ENCODE results near the gene NF2. TPM values are rescaled to one million over a fixed set of nuclear protein-coding genes. Genes with fewer than 3 reads are reported as not detected.

Gene NF2
- polyA plus RNA-seq, 2 donors: 7.5 to 8.3 TPM

DNA sequence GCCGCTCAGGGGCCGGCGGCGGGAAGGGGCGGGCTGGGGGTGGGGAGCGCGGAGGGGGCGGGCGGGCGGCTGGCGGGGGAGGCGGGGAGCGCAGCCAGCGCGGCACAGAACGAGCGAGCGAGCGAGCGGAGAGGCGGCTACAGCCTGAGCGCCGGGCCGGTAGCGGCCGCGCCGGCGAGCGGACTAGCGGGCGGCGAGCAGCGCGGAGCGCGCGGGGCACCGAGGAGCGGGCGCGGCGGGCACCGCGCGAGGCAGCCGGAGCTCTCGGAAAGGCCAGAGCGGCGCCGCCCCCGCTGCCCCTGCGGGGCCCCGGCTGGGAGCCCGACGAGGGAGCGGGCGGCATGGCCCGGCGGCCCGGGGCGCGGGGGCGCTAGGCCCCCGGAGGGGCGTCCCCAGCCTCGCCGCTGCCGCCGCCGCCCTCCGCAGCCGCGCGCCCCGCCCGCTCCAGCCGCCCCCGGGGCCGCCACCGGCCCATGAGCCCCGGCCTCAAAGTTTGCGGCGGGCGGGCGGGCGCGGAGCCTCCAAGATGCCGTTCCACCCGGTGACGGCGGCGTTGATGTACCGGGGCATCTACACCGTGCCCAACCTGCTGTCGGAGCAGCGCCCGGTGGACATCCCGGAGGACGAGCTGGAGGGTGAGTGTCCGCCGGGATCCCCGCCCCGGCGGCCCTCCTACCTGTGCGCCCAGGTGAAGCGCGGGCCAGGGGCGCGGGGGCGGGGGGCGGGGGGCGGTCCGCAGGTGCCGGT lies 116.6 kb downstream of the NF2 start, which contains the start of gene CABP7:
Gene CABP7 (plus strand): TSS at position 105 of the 747 bp plus-strand sequence. CDS start 422 bp downstream, at position 527.
- H3K4me3 ChIP-seq (ENCODE audit: low read depth in 1 of 2, low read length in 2 of 2): peak within 1 kb of the TSS in 1 of 2 donors; percentile 35
- no peaks in the 10 kb centered on the region for H3K9me3 ChIP-seq (ENCODE audit: control insufficient read depth in 2 of 2, insufficient read depth in 1 of 2, low read depth in 1 of 2, low read length in 1 of 2)
- 1 to 2% methylated on average over 28 to 115 of the region's 115 CpGs for WGBS, 2 donors
- H3K4me1 ChIP-seq (ENCODE audit: control insufficient read depth in 2 of 2, insufficient read depth in 2 of 2, low read length in 1 of 2): peaks cover 0 to 9% of the 10 kb centered on the region in 2 donors
- no peak within 1 kb of the TSS for H3K27ac ChIP-seq (ENCODE audit: low read depth in 2 of 2, low read length in 1 of 2)
- H3K36me3 ChIP-seq (ENCODE audit: control insufficient read depth in 2 of 2, insufficient read depth in 2 of 2, low read length in 1 of 2): no peaks in the 10 kb centered on the region
- H3K27me3 ChIP-seq (ENCODE audit: control insufficient read depth in 1 of 2, insufficient read depth in 2 of 2, low read length in 2 of 2): peaks cover 0 to 14% of the 10 kb centered on the region in 2 donors

DNA sequence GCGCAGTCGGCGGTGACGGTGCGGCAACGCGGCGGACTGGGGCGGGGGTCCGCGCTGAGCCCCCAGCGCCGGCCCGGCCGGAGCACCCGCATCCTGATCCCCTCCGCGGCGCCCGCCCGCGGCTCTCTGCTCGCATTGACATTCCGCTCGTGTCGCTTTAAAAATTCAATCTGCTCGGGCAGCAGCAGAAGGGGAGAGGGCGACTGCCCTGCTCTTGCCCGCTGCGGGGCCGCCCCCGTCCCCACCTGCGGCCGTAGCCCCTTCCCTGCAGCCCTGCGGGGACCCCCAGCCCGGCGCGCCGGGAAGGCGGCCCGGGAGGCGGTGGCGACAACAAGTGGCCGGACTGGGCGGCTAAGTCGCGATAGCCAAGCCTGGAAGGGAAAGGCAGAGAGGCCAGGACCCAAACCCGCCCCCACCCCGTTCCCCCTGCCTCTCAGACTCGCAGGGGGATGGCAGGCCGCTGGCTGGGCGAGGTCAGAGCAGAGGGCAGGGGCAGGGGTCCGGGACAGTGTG lies 117.4 kb downstream of the NF2 start:
- WGBS, 2 donors: 7 to 11% methylated on average over 36 to 53 of the region's 53 CpGs
- Histone ChIP-seq H3K27ac (ENCODE audit: low read depth in 2 of 2, low read length in 1 of 2) (no peak overlapping the region), H3K4me3 (ENCODE audit: low read depth in 1 of 2, low read length in 2 of 2) (peak overlapping the region in 1 of 2 donors; percentile 35), H3K4me1 (ENCODE audit: control insufficient read depth in 2 of 2, insufficient read depth in 2 of 2, low read length in 1 of 2) (peaks cover 0 to 9% of the 10 kb centered on the region in 2 donors), H3K9me3 (ENCODE audit: control insufficient read depth in 2 of 2, insufficient read depth in 1 of 2, low read depth in 1 of 2, low read length in 1 of 2) (no peaks in the 10 kb centered on the region), H3K36me3 (ENCODE audit: control insufficient read depth in 2 of 2, insufficient read depth in 2 of 2, low read length in 1 of 2) (no peaks in the 10 kb centered on the region), H3K27me3 (ENCODE audit: control insufficient read depth in 1 of 2, insufficient read depth in 2 of 2, low read length in 2 of 2) (peaks cover 0 to 14% of the 10 kb centered on the region in 2 donors)

DNA sequence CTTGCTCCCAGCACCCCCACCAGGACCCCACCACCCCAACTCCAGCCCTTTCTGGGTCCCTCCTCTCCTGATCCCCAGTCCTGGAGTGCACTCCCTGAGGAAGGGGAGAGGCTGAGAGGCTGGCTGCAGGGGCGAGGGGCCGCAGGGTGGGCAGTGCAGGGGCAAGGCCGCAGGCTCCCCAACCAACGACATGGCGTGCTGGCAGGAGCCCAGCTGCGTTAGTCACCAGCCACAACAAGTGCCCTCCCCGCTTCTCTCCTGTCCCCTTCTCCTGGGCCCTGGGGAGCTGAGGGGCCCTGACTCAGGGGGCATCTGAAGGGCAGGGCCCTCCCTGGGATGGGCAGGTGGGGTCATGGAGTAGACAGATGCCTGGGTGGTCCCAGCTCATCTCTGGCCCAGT lies 118.7 kb downstream of the NF2 start:
- H3K36me3 ChIP-seq (ENCODE audit: control insufficient read depth in 2 of 2, insufficient read depth in 2 of 2, low read length in 1 of 2): no peaks in the 10 kb centered on the region
- WGBS, 2 donors: 60 to 72% methylated on average over 7 of the region's 7 CpGs
- H3K27ac ChIP-seq (ENCODE audit: low read depth in 2 of 2, low read length in 1 of 2): no peak overlapping the region
- H3K4me1 ChIP-seq (ENCODE audit: control insufficient read depth in 2 of 2, insufficient read depth in 2 of 2, low read length in 1 of 2): peaks cover 0 to 9% of the 10 kb centered on the region in 2 donors
- H3K9me3 ChIP-seq (ENCODE audit: control insufficient read depth in 2 of 2, insufficient read depth in 1 of 2, low read depth in 1 of 2, low read length in 1 of 2): no peaks in the 10 kb centered on the region
- H3K27me3 ChIP-seq (ENCODE audit: control insufficient read depth in 1 of 2, insufficient read depth in 2 of 2, low read length in 2 of 2): peaks cover 0 to 14% of the 10 kb centered on the region in 2 donors
- H3K4me3 ChIP-seq (ENCODE audit: low read depth in 1 of 2, low read length in 2 of 2): no peak overlapping the region

DNA sequence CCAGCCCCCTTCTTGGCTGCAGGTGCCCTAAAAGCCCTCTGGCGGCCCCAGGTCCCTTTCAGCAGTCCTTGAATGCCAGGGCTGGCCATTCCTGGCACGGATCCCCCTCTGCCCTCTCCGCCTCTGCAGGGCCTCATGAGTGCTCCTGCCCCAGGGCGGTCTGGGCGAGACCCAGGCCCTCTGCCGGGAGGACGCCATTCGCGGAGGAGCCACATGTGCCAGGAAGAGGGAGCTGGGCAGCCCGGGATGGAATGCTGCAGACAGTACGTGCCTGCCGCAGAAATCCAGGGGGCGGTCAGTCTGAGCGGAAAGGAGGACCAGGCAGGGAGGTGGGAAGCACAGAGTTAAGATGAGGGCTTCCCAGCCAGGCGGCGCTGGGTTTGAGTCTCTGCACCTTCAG lies 119.2 kb downstream of the NF2 start:
- Histone ChIP-seq H3K4me1 (ENCODE audit: control insufficient read depth in 2 of 2, insufficient read depth in 2 of 2, low read length in 1 of 2) (peaks cover 0 to 9% of the 10 kb centered on the region in 2 donors), H3K27me3 (ENCODE audit: control insufficient read depth in 1 of 2, insufficient read depth in 2 of 2, low read length in 2 of 2) (peaks cover 0 to 14% of the 10 kb centered on the region in 2 donors), H3K27ac (ENCODE audit: low read depth in 2 of 2, low read length in 1 of 2) (no peak overlapping the region), H3K9me3 (ENCODE audit: control insufficient read depth in 2 of 2, insufficient read depth in 1 of 2, low read depth in 1 of 2, low read length in 1 of 2) (no peaks in the 10 kb centered on the region), H3K4me3 (ENCODE audit: low read depth in 1 of 2, low read length in 2 of 2) (no peak overlapping the region), H3K36me3 (ENCODE audit: control insufficient read depth in 2 of 2, insufficient read depth in 2 of 2, low read length in 1 of 2) (no peaks in the 10 kb centered on the region)
- WGBS, 2 donors: 72 to 82% methylated on average over 16 of the region's 16 CpGs

DNA sequence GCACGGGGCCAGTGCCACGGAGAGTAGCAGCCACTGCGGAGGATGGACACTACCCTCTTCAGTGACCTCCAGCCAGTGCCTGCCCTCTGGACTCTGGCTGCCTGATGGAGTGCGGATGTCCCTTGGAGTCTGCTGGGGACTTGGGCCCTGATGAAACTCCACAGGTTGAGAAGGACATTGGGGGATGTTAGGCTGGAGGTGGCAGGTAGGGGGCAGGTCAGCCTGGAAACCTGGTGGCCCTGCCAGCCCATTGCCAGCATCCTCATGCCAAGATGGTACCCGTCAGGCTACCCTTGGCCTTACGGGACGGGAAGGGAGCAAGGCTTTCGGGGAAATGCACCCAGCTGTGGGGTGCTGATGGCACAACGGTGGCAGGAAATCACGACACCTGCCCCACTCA lies 120.3 kb downstream of the NF2 start:
- Histone ChIP-seq H3K27ac (ENCODE audit: low read depth in 2 of 2, low read length in 1 of 2) (no peak overlapping the region), H3K4me3 (ENCODE audit: low read depth in 1 of 2, low read length in 2 of 2) (no peak overlapping the region), H3K4me1 (ENCODE audit: control insufficient read depth in 2 of 2, insufficient read depth in 2 of 2, low read length in 1 of 2) (peaks cover 0 to 9% of the 10 kb centered on the region in 2 donors), H3K36me3 (ENCODE audit: control insufficient read depth in 2 of 2, insufficient read depth in 2 of 2, low read length in 1 of 2) (no peaks in the 10 kb centered on the region), H3K27me3 (ENCODE audit: control insufficient read depth in 1 of 2, insufficient read depth in 2 of 2, low read length in 2 of 2) (peaks cover 0 to 14% of the 10 kb centered on the region in 2 donors), H3K9me3 (ENCODE audit: control insufficient read depth in 2 of 2, insufficient read depth in 1 of 2, low read depth in 1 of 2, low read length in 1 of 2) (no peaks in the 10 kb centered on the region)
- 86 to 93% methylated on average over 10 of the region's 10 CpGs for WGBS, 2 donors

DNA sequence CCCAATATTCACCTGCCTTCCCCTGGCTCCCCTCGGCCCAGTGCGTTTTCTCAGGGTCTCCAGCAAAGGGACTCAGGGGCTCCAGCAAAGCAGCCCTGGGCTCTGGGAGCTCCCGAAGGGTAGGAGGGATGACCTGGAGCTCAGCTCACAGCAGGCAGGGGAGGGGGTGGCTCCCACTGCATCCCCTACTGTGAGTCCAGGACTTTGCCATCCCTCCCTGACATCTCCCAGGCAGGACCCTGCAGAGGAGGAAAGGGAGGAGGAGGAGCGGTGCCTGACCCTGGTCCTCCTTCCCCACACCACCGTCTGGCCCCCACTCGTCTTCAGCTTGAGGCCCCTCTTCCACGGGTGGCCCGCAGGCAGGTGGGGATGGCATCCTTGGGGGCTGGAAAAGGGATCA lies 121.4 kb downstream of the NF2 start:
- Histone ChIP-seq H3K4me3 (ENCODE audit: low read depth in 1 of 2, low read length in 2 of 2) (no peak overlapping the region), H3K4me1 (ENCODE audit: control insufficient read depth in 2 of 2, insufficient read depth in 2 of 2, low read length in 1 of 2) (peaks cover 0 to 5% of the 10 kb centered on the region in 2 donors), H3K27me3 (ENCODE audit: control insufficient read depth in 1 of 2, insufficient read depth in 2 of 2, low read length in 2 of 2) (peaks cover 0 to 11% of the 10 kb centered on the region in 2 donors), H3K9me3 (ENCODE audit: control insufficient read depth in 2 of 2, insufficient read depth in 1 of 2, low read depth in 1 of 2, low read length in 1 of 2) (no peaks in the 10 kb centered on the region), H3K27ac (ENCODE audit: low read depth in 2 of 2, low read length in 1 of 2) (no peak overlapping the region), H3K36me3 (ENCODE audit: control insufficient read depth in 2 of 2, insufficient read depth in 2 of 2, low read length in 1 of 2) (no peaks in the 10 kb centered on the region)
- WGBS, 2 donors: 60 to 64% methylated on average over 7 to 8 of the region's 8 CpGs

DNA sequence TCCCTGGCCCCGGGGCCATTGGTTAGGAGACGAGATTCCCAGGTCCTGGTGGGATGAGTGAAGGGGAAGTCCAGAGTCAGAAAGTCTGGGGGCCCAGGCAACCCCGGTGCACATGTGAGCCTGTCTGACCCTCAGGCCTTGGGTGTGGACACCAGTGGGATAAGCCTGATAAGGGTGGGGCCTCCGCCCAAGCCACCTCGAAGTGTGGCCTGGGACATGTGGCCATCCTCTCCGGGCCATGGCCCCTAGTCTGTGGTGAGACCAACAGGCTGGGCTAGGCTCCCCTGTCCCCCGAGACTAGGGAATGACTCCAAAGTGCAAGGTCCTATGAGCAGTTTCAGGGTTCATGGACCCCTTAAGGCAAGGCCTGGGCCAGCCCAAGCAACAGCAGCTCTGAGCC lies 122.7 kb downstream of the NF2 start:
- WGBS, 2 donors: 68 to 70% methylated on average over 7 of the region's 7 CpGs

DNA sequence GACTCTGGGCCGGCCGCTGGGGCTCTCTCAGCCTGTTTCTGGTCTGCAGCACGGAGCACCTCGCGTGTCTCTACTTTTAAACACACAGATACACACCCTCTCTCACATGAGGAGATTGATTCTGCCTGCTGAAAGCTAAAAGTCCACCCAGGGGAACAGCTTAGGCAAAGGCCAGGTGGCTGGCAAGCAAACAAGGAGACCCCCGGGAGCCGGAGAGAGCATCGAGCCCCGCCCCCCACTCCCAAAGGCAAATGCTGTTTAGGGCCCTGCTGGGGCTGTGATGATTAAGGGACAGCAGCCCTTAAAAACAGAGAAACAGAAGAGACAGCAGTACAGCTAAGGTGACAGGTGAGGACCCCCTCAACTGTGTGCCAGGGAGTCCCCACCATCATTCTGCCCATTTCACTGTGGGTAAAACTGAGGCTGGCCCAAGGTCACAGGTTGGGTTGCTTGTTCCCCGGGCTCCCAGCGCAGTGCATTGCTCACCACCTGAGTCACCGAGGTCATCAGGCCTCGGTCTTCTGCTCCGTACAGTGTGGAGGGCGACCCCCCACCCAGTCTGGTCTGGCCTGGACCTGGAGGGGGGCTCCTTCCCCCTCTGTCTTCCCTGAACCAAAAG lies 123.2 kb downstream of the NF2 start:
- Histone ChIP-seq H3K27me3 (ENCODE audit: control insufficient read depth in 1 of 2, insufficient read depth in 2 of 2, low read length in 2 of 2) (no peaks in the 10 kb centered on the region), H3K36me3 (ENCODE audit: control insufficient read depth in 2 of 2, insufficient read depth in 2 of 2, low read length in 1 of 2) (peaks cover 0 to 6% of the 10 kb centered on the region in 2 donors), H3K4me3 (ENCODE audit: low read depth in 1 of 2, low read length in 2 of 2) (no peak overlapping the region), H3K27ac (ENCODE audit: low read depth in 2 of 2, low read length in 1 of 2) (no peak overlapping the region), H3K4me1 (ENCODE audit: control insufficient read depth in 2 of 2, insufficient read depth in 2 of 2, low read length in 1 of 2) (no peaks in the 10 kb centered on the region), H3K9me3 (ENCODE audit: control insufficient read depth in 2 of 2, insufficient read depth in 1 of 2, low read depth in 1 of 2, low read length in 1 of 2) (no peaks in the 10 kb centered on the region)
- 42% methylated on average over 15 of the region's 15 CpGs for WGBS, 2 donors

More for the DNA sequence above, 122.7 kb downstream of the NF2 start:
- Histone ChIP-seq H3K9me3 (ENCODE audit: control insufficient read depth in 2 of 2, insufficient read depth in 1 of 2, low read depth in 1 of 2, low read length in 1 of 2) (no peaks in the 10 kb centered on the region), H3K27me3 (ENCODE audit: control insufficient read depth in 1 of 2, insufficient read depth in 2 of 2, low read length in 2 of 2) (peaks cover 0 to 2% of the 10 kb centered on the region in 2 donors), H3K4me1 (ENCODE audit: control insufficient read depth in 2 of 2, insufficient read depth in 2 of 2, low read length in 1 of 2) (no peaks in the 10 kb centered on the region), H3K36me3 (ENCODE audit: control insufficient read depth in 2 of 2, insufficient read depth in 2 of 2, low read length in 1 of 2) (peaks cover 0 to 4% of the 10 kb centered on the region in 2 donors), H3K4me3 (ENCODE audit: low read depth in 1 of 2, low read length in 2 of 2) (no peak overlapping the region), H3K27ac (ENCODE audit: low read depth in 2 of 2, low read length in 1 of 2) (no peak overlapping the region)

DNA sequence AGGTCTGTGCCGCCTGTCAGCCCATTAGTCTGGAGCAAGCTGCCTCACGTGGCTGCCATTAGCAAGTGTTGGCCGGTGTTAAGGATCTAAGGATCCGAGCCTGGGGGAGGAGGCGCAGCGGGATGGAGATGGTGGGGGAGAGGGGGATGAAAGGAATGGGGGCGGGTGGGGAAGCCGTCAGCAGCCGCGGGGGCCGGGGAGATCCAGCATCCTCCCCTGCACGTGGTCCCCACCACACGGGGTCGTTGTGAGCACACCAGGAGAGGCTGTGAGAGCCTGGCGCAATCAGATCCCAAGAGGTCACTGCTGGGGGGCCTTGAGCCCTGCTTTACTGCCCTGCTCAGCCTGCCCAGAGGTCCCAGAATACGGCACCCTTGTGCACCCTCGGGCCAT lies 123.7 kb downstream of the NF2 start:
- no peaks in the 10 kb centered on the region for H3K27me3 ChIP-seq (ENCODE audit: control insufficient read depth in 1 of 2, insufficient read depth in 2 of 2, low read length in 2 of 2)
- no peaks in the 10 kb centered on the region for H3K9me3 ChIP-seq (ENCODE audit: control insufficient read depth in 2 of 2, insufficient read depth in 1 of 2, low read depth in 1 of 2, low read length in 1 of 2)
- no peak overlapping the region for H3K27ac ChIP-seq (ENCODE audit: low read depth in 2 of 2, low read length in 1 of 2)
- 8 to 10% methylated on average over 17 of the region's 17 CpGs for WGBS, 2 donors
- H3K36me3 ChIP-seq (ENCODE audit: control insufficient read depth in 2 of 2, insufficient read depth in 2 of 2, low read length in 1 of 2): peaks cover 0 to 6% of the 10 kb centered on the region in 2 donors
- no peaks in the 10 kb centered on the region for H3K4me1 ChIP-seq (ENCODE audit: control insufficient read depth in 2 of 2, insufficient read depth in 2 of 2, low read length in 1 of 2)
- H3K4me3 ChIP-seq (ENCODE audit: low read depth in 1 of 2, low read length in 2 of 2): no peak overlapping the region
